Superior temporal gyrus (tissue), 1 donor: ENCODE results near the gene CYP27C1.

Experiments used
- DNase-seq: peaks from one replicate; pipeline ENCODE4 v3.0.0-alpha.2; 2016; ENCODE audit errors: extremely low spot score

Gene CYP27C1

GRCh38 chr2:127193164-127193966 lies 26.7 kb downstream of the CYP27C1 start:
- DNase-seq: no peak

GRCh38 chr2:127191331-127192219 lies 28.5 kb downstream of the CYP27C1 start:
- no peak for DNase-seq

DNA sequence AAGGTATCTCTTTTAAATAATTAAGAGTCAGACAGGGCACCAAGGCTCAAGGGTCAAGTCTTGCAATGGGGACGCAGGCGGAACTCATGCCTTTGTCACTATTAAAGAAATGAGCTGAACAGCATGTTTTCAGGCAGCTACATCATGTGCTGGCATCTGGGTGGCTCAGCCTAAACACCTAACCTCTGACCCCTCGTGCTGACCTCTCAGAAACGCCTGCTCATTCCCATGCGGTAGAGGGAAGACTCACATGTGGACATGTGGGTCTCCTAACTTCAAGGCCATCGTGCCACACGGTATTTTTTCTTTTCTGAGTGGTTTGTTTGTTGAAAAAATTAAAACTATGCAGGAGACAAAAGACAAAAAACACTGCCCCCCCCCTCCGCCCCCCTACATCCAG lies 31.3 kb downstream of the CYP27C1 start:
- DNase-seq: no peak

DNA sequence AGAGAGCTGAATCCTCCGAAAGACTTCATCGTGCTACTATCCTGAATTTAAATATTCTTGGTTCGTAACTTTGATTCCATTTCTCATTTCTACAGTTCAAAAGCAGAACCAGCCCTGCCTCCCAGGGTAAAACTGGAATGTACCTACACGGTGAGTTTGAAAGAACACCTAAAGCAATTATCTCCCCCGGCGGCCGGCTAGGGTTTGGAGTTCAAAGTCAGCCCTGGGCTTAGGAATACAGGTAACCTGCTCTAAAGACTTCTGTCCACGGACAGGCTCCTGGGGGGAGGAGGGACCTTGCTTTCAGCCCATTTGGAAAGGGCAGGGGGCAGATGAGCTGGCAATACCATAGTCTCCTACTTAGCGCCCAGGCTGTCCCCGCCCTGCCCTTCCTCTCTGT lies 32.3 kb downstream of the CYP27C1 start:
- DNase-seq: no peak

DNA sequence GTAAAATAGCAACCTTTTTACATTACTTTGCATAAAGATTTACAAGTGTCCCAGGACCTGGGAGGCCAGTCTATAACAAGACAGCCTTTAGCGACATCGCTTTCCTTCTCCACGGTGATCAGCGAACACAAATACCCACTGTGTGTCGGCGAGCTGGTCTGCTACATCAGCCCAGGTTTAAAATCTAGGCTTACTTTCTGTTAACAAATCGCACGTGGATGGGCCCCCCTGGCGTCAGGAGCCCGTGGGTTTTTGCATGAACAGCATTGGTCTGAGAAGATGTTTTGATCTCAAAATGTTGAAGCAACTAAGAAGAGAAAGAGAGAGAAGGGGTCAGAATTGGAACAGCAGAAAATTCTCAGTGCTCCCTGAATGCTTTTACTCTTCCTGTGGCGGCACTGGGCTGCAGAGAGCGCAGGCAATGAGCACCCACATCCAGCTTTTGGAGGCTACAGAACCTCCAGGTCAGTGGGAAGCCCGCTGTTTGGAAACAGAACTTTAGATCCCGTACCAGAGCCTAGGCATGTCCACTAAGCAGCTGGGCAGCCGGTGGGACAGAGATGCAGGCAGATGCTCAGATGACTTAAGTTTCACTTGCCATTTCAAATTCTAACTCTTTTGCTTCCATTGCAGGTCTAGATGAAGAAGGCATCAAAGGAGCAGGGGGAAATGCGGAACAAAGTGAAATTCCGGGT lies 32.9 kb downstream of the CYP27C1 start:
- no peak for DNase-seq

DNA sequence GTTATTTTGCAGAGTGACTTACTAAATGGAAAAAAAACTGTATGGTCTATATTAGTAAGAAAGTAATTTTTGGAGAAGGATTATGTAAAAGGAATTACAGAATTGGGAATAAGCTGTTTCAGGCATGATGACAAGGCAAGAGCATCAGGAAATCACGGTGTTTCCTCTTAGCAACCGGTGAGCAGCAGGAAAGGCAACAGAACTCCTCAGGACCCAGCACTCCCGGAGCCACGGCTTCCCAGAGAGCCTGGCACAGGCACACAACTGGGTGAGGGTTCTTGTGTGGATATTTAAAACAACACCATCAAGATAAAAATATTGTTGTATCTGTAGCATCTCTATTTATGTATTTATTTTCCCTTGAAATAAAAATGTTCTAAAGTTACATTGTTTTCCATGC lies 34.4 kb downstream of the CYP27C1 start:
- no peak for DNase-seq

GRCh38 chr2:127185093-127185492 lies 35.0 kb downstream of the CYP27C1 start:
- DNase-seq: no peak

DNA sequence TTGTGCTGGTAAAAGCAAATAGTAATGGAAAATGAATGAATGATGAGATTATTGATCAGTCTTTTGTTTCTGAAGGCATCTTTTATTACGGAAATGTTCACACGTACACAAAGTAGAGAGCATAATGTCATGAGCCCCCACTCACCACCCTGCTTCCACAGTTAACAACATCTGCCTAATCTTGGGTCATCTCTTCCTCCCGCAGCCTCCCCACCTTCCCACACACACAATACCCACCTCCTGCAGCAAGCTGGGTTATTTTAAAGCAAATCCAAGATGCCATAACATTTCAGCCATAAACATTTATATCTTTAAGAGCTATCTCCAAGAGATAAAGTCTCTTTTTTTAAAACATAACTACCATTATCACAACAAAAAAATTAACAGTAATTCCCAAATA lies 36.3 kb downstream of the CYP27C1 start:
- no peak for DNase-seq

DNA sequence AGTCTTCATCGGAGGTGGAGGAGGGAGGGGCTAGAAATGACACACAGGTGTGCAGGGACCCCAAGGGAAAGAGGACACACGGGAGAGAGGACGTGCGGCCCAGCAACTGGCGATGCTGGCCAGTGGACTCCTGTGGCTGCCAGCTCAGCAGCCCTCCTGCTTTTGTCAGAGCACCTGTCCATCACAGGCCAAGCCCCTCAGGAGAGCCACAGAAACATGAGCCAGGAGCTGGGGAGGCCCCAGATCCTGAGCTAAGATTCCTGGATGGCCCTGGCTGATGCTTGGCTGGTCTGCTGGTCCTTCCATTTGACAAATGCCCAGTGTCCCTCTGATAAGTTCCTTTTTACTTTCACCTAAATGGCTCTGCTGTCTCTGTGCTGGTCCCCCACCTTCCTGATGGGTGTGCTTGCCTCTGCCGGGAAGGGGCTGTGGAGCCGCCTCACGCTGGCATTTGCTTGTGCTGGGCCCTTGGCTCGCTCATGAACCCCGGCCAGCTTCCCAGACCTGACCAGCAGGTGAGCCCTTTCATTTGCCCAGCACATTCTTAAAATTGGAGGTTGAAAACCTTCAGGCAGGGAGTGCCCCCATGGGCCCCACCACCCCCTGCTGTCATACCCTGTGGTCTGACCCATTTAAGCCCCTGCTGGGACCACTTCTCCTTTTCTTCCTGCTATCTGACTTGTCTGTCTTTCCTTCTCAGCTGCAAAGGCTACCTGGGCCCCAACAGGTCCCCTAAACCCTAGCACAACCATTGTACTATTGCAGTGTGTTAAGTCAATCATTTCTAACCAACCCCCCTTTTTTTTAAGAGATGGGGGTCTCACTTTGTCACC lies 37.3 kb downstream of the CYP27C1 start:
- DNase-seq: no peak

DNA sequence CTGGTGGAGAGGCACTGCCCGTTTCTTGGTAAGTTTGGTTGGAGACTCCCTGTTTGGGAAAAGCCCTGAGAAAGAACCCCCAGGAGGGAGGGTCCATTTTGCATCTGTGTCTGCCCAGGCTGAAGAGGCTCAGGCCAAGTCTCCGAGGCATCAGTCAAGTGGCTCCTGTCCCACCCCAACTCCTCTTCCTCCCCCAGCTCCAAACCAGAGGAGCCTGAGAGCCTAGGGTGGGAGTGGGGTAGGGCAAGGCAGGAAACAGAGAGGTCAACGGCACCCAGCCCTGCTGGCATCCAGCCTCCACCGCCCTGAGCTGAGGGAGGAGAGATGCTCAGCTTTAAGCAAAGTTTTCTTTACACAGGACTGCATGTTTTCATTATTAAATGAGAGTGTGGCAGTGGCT lies 38.2 kb downstream of the CYP27C1 start:
- no peak for DNase-seq

- DNase-seq: no peak
Observed at GRCh38 chr2:127179766-127180165, 40.3 kb downstream of the CYP27C1 start.

- no peak for DNase-seq
Observed at GRCh38 chr2:127177617-127178263, 42.4 kb downstream of the CYP27C1 start.

GRCh38 chr2:127176371-127177311 lies 43.5 kb downstream of the CYP27C1 start:
- DNase-seq: peak; percentile 77

- no peak for DNase-seq
Observed at GRCh38 chr2:127175751-127176354, 44.2 kb downstream of the CYP27C1 start.

GRCh38 chr2:127175041-127175721 lies 44.9 kb downstream of the CYP27C1 start:
- no peak for DNase-seq

DNA sequence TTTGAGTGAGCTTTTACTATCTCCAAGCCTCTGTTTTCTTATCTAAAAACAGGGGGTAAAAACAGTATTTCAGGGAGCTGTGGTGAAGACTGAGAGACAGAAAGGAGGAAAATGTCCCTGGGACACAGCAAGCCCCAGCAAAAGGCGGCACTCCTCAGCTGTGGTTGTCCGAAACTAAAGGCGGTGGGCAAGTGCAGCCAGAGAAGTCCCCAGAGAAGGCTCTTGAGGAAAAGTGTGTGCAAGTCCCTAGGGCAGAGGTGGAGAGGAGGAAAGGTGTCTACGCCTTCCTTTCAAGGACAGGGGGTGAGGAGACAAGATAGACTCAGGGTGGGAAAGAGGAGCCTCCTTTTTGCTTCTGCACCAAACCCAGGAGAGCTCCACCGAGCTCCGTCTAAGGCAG lies 45.5 kb downstream of the CYP27C1 start:
- DNase-seq: no peak

- DNase-seq: peak; percentile 35
Observed at GRCh38 chr2:127174136-127174535, 46.0 kb downstream of the CYP27C1 start.

- no peak for DNase-seq
Observed at GRCh38 chr2:127173057-127173456, 47.0 kb downstream of the CYP27C1 start.

DNA sequence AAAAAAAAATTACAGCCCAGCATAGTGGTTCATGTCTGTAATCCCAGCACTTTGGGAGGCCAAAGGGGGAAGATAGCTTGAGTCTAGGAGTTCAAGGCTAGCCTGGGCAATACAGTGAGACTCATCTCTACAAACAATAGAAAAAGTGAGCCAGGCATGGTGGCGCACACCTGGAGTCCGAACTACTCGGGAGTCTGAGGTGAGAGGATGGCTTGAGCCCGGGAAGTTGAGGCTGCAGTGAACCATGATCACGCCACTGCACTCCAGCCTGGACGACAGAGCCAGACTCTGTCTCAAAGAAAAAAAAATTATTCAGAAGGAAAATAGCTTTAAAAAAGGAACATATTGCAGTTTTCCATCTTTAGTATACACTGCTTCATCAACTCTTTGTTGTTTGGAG lies 47.8 kb downstream of the CYP27C1 start:
- no peak for DNase-seq
